Measurements from ENCODE around the gene ADAMTS20. TPM values are rescaled to one million over a fixed set of nuclear protein-coding genes. Genes with fewer than 3 reads are reported as not detected.

The ADAMTS20 gene
- total and polyA plus RNA-seq, 10 of the 15 experiments (the other 5 are each of a cell fraction or from before 2014, with no cell fraction given): 0.33 TPM; not detected in 9

DNA sequence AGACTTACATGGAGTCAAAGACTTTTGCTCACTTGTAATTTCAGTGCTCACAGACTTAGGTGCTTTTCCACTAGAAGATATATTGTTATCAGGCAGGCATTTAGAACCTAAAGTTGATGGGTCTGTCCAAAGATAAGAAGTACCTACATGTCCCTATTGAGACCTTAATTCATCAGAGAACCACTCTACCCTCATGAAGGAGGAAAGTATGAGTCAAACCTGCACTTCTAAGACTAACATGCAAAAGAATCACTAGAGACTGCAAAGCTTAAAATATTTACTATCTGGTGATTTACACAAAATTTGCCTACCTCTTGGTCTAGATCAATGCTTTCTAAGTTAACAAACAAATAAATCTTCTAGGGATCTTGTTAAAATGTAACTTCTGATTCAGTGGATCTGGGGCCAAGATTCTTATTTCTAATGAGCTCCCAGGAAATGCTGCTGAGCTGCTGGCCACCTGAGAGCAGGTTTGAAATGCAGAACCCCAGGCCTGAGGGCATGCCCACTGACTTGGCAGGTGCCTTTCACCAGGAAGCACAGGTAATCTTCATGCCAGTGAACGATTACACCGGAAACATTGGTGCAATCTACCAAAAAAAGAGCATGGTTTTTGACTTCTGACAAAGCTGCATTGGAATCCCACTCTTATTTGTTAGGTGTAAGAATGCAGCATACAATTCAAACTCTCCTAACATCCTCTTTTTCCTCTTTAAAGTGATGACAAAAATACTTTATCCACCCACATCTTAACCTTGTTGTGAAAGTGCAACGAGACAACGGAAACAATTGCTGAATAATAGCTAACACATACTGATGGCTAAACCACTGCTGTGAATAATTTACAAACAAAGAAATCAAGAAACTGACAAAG, 214.2 kb downstream of the ADAMTS20 start (continued):
- TF ChIP-seq E4F1 (IDR thresholded peaks at IDR 0.05; ENCODE audit: borderline replicate concordance, partially characterized antibody): no peak
- 0 out of 2 replicates have a peak, but pooled peaks have one; percentile 36 for TF ChIP-seq MEF2A (IDR thresholded peaks at IDR 0.05; ENCODE audit: insufficient read depth, low read depth, low read length)
- TF ChIP-seq NR2F1 (conservative IDR thresholded peaks at IDR 0.05): no peak; the same call in 1 of the 2 replicates
- TF ChIP-seq BRCA1 (IDR thresholded peaks at IDR 0.05; ENCODE audit: low read depth, low read length): no peak
- TF ChIP-seq IRF3 (IDR thresholded peaks at IDR 0.05): no peak
- TF ChIP-seq MXI1 (IDR thresholded peaks at IDR 0.05; ENCODE audit: low read depth, low read length): no peak
- TF ChIP-seq, protein P1, sequence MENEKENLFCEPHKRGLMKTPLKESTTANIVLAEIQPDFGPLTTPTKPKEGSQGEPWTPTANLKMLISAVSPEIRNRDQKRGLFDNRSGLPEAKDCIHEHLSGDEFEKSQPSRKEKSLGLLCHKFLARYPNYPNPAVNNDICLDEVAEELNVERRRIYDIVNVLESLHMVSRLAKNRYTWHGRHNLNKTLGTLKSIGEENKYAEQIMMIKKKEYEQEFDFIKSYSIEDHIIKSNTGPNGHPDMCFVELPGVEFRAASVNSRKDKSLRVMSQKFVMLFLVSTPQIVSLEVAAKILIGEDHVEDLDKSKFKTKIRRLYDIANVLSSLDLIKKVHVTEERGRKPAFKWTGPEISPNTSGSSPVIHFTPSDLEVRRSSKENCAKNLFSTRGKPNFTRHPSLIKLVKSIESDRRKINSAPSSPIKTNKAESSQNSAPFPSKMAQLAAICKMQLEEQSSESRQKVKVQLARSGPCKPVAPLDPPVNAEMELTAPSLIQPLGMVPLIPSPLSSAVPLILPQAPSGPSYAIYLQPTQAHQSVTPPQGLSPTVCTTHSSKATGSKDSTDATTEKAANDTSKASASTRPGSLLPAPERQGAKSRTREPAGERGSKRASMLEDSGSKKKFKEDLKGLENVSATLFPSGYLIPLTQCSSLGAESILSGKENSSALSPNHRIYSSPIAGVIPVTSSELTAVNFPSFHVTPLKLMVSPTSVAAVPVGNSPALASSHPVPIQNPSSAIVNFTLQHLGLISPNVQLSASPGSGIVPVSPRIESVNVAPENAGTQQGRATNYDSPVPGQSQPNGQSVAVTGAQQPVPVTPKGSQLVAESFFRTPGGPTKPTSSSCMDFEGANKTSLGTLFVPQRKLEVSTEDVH (IDR thresholded peaks at IDR 0.05; ENCODE audit: low read depth, partially characterized antibody): no peak
- no peak for TF ChIP-seq HDGF (IDR thresholded peaks at IDR 0.05)
- TF ChIP-seq SMAD5 (IDR thresholded peaks at IDR 0.05; ENCODE audit: low read depth): no peak
- TF ChIP-seq, protein P2, sequence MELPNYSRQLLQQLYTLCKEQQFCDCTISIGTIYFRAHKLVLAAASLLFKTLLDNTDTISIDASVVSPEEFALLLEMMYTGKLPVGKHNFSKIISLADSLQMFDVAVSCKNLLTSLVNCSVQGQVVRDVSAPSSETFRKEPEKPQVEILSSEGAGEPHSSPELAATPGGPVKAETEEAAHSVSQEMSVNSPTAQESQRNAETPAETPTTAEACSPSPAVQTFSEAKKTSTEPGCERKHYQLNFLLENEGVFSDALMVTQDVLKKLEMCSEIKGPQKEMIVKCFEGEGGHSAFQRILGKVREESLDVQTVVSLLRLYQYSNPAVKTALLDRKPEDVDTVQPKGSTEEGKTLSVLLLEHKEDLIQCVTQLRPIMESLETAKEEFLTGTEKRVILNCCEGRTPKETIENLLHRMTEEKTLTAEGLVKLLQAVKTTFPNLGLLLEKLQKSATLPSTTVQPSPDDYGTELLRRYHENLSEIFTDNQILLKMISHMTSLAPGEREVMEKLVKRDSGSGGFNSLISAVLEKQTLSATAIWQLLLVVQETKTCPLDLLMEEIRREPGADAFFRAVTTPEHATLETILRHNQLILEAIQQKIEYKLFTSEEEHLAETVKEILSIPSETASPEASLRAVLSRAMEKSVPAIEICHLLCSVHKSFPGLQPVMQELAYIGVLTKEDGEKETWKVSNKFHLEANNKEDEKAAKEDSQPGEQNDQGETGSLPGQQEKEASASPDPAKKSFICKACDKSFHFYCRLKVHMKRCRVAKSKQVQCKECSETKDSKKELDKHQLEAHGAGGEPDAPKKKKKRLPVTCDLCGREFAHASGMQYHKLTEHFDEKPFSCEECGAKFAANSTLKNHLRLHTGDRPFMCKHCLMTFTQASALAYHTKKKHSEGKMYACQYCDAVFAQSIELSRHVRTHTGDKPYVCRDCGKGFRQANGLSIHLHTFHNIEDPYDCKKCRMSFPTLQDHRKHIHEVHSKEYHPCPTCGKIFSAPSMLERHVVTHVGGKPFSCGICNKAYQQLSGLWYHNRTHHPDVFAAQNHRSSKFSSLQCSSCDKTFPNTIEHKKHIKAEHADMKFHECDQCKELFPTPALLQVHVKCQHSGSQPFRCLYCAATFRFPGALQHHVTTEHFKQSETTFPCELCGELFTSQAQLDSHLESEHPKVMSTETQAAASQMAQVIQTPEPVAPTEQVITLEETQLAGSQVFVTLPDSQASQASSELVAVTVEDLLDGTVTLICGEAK (IDR thresholded peaks at IDR 0.05; ENCODE audit: borderline replicate concordance): no peak
- no peak; the same call in 1 of the 2 replicates for TF ChIP-seq BMI1 (IDR thresholded peaks at IDR 0.05; ENCODE audit: borderline replicate concordance)
- TF ChIP-seq KDM1A (IDR thresholded peaks at IDR 0.05; ENCODE audit: borderline replicate concordance): no peak
- no peak for TF ChIP-seq EGR1 (IDR thresholded peaks at IDR 0.05; ENCODE audit: borderline replicate concordance in 1 of 2, low read depth in 2 of 2, low read length in 2 of 2)
- no peak for TF ChIP-seq CHD1 (IDR thresholded peaks at IDR 0.05; ENCODE audit: low read depth, low read length)
- TF ChIP-seq CBX3 (IDR thresholded peaks at IDR 0.05; ENCODE audit: borderline replicate concordance, low read depth): no peak
- TF ChIP-seq RELA (IDR thresholded peaks at IDR 0.05; ENCODE audit: borderline replicate concordance, partially characterized antibody): no peak
- no peak for TF ChIP-seq MYB (IDR thresholded peaks at IDR 0.05; ENCODE audit: borderline replicate concordance, low read depth, low read length)
- TF ChIP-seq ATF3 (IDR thresholded peaks at IDR 0.05; ENCODE audit: borderline replicate concordance, extremely low read depth, low read depth, low read length): no peak

All from GM12878 (cell line).